HG03460 (cell line): Measurements from ENCODE around the gene CEP19.

Experiments used
- ATAC-seq: cut with Tn5 transposase; IDR thresholded peaks from one replicate; pipeline ENCODE4 v1.9.1; 2021; ENCODE audit not compliant: unreplicated experiment

Gene CEP19

GRCh38 chr3:196667056-196667825 is 44.8 kb downstream of the CEP19 start:
- no peak for ATAC-seq

GRCh38 chr3:196666001-196666867 is 45.8 kb downstream of the CEP19 start:
- ATAC-seq, result no peak

- ATAC-seq, result no peak
Observed at GRCh38 chr3:196662711-196663571, 49.1 kb downstream of the CEP19 start.

- ATAC-seq, result no peak
Observed at GRCh38 chr3:196662033-196662432, 50.0 kb downstream of the CEP19 start.

- no peak for ATAC-seq
Observed at GRCh38 chr3:196661400-196661799, 50.6 kb downstream of the CEP19 start.

- no peak for ATAC-seq
Observed at GRCh38 chr3:196660381-196661166, 51.5 kb downstream of the CEP19 start.

- no peak for ATAC-seq
Observed at GRCh38 chr3:196659901-196660351, 52.1 kb downstream of the CEP19 start.
